ELR (cell line): Measurements from ENCODE around the gene NELFA.
"Not testable (repeated sequence)": the region's sequence is repeated elsewhere in the genome, so short reads cannot be mapped to it uniquely, and the experiment has no call there.

ENCODE experiments used
- DNase-seq: peaks from one replicate; pipeline ENCODE4 v3.0.0-alpha.2; 2015; ENCODE audit warnings: low read depth

NELFA gene

DNA sequence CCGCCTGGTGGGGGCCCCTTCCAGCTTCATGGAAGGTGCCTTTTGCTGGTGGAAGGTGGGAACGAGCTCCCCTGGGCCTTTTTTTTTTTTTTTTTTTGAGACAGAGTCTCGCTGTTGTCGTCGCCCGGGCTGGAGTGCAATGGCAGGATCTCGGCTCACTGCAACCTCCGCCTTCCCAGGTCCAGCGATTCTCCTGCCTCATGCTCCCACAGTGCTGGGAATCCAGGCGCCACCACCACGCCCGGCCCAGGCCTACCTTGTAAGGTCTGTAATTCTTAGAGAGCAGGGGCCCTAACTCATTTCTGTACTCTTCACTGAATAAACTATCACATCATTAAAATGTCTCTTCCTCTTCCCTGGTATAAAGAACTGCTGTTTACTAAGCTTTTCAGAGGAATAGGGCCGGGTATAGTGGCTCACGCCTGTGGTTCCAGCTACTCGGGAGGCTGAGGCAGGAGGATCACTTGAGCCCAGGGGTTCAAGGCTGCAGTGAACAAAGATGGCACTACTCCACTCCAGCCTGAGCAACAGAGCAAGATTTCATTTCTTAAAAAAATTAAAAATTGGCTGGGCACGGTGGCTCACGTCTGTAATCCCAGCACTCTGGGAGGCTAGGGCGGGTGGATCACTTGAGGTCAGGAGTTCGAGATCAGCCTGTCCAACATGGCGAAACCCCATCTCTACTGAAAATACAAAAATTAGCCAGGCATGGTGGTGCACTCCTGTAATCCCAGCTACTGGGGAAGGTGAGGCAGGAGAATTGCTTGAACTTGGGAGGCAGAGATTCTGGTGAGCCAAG lies 14.9 kb downstream of the NELFA start:
- not testable (repeated sequence) for DNase-seq

DNA sequence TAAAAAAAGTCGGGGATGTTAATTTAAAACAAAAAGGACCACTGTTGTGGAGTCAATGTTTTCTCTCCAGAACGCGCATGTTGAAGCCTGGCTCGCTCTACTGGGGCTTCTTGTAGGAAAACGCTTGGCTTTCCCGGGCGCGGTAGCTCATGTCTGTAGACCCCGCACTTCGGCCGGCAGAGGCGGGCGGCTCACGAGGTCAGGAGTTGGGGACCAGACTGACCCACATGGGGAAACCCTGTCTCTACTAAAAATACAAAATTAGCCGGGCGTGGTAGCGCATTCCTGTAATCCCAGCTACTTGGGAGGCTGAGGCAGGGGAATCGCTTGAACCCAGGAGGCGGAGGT lies 15.6 kb downstream of the NELFA start:
- DNase-seq, result no peak

GRCh38 chr4:1992468-1993168 lies 16.2 kb downstream of the NELFA start:
- DNase-seq, result no peak

DNA sequence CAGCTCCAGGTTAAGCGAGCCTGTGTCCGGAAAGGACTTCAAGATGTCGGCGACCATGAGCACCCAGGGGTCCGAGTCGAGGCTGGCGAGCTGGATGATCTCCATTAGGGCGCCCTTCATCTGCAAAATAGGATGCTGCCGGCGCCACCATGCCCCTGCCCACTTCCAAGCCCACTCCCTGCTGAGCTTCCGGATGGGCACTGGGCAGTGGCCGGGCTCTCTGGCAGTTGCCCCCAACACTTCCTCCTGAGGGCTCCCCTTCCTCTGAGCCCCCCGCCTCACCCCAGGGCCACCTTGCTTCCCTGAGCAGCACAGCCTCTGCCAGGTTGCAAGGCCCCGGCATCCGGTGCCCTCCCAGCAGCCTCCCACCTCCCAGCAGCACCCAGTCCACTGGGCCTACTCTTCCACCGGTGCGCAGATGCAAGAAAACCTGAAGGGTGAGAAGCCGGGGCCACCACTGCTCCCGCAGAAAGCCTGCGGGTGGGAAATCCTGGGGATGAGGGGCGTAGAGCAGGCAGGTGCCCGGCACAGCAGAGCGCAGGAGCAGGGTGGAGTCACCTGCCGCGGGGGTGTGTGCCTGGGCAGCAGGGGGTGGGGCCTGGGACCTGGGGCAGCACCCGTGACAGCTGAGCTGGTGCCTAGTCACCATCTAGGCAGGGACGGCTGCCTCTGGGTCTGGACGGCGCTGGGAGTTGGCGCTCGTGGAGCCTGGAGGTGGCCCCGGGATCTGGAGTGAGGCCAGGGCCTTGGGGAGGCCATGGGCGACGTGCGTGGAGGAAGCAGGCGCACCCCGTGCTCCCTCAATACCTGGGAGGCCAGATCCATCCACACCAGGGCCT lies 17.0 kb downstream of the NELFA start:
- no peak for DNase-seq

- DNase-seq, result no peak
Observed at GRCh38 chr4:1991087-1991486, 17.7 kb downstream of the NELFA start.

DNA sequence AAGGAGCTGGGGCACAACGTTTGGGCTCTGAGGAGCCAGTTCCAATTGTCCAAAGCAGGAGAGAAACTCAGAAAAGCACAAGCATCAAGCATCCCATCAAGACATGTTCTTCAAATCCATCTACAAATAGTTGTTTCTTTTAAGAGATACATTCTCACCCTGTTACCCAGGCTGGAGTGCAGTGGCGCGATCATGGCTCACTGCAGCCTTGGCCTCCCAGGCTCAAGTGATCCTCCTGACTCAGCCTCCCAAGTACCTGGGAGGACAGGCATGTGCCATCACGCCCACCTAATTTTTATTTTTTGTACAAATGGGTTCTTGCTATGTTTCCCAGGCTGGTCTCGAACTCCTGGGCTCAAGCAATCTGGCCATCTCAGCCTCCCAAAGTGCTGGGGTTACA lies 18.1 kb downstream of the NELFA start:
- DNase-seq, result no peak

DNA sequence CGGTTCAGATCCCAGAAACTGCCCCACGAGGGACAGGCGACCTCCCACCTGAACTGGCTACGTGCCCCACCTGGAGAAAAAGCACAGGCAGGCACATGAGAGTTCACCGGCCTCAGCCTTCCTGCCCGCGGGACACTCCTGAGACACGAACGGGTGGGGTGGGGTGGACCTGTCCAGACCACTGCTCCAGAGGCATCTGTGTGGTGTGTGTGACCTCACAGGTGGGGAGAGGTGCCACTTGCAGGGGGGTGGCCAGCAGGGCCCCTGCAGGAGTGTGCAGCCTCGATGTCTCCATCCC lies 18.5 kb downstream of the NELFA start:
- no peak for DNase-seq

DNA sequence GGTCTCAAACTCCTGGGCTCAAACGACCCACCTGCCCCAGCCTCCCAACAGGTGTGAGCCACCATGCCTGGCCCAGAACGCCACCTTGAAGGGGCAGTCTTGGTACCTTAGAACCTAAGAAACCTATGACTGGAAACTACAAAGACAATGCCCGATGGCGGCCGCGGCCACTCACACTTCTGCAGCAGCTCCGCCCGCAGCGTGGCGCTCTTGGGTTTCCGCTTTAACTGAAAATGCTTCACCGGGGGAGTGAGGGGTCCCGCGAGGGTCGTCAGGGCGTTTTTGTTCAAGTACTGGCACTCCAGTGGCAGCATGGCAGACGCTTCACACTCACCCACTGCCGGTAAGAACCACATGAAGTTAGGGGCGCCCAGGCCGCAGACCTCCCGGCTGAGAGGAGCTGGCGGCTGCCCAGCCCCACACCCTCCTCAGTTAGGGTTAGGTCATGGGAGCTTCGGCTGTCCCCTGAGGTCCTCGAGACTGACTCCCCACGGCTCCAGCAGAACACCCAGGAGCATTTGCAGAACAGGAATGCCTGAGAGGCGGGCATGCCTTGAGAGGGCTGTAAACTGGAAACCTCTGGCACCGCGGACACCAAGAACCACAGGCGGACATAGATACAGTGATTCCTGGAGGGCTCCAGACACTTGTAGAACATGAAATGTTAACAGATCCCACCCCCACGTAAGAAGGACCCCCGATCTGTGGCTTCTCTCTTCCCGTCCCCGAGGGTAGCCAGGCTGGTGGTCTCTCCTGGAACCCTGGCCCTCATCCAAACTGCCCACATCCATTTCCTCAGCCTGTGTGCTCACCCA lies 19.0 kb downstream of the NELFA start:
- DNase-seq, result no peak

DNA sequence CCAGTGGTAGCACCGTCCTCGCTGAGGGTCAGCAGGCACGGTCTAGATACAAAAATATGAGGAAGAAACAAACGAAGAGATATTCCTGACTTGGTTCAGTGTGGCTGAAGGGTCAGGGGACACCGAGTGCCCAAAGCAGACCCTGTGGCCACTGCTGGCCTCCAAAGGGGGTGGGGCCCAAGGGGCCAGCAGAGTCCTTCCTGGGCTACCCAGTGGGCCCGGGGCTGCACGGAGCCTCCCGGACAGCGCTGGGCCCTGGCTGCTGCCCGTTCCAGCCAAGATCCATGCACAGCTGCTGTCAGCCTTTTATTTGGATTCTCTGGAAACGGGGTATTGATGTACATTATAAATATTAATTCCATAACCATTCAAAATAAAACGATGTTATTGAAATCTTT lies 20.4 kb downstream of the NELFA start:
- DNase-seq, result no peak

- no peak for DNase-seq
Observed at GRCh38 chr4:1987721-1988326, 20.9 kb downstream of the NELFA start.

DNA sequence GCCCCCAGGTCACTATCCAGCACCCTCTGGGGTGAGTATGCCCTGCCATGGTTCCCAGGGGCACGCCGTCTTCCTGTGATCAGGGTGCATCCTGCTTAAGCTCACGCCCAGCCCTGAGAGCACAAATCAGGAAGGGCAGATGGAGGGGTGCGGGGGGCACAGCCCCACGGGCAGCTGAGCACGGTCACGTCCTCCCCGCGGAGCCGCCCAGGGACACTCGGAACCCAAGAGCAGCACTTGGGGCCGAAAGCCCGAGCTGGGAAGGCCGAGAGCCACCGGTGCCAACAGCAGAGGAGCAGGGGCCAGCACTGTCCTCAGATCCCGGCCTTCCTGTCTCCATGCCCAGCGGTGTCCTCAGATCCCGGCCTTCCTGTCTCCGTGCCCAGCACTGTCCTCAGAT lies 21.5 kb downstream of the NELFA start:
- no peak for DNase-seq

GRCh38 chr4:1986578-1987210 lies 22.1 kb downstream of the NELFA start:
- DNase-seq, result no peak

- DNase-seq, result no peak
Observed at GRCh38 chr4:1985780-1986577, 22.8 kb downstream of the NELFA start.

- DNase-seq, result no peak
Observed at GRCh38 chr4:1985294-1985693, 23.5 kb downstream of the NELFA start.

DNA sequence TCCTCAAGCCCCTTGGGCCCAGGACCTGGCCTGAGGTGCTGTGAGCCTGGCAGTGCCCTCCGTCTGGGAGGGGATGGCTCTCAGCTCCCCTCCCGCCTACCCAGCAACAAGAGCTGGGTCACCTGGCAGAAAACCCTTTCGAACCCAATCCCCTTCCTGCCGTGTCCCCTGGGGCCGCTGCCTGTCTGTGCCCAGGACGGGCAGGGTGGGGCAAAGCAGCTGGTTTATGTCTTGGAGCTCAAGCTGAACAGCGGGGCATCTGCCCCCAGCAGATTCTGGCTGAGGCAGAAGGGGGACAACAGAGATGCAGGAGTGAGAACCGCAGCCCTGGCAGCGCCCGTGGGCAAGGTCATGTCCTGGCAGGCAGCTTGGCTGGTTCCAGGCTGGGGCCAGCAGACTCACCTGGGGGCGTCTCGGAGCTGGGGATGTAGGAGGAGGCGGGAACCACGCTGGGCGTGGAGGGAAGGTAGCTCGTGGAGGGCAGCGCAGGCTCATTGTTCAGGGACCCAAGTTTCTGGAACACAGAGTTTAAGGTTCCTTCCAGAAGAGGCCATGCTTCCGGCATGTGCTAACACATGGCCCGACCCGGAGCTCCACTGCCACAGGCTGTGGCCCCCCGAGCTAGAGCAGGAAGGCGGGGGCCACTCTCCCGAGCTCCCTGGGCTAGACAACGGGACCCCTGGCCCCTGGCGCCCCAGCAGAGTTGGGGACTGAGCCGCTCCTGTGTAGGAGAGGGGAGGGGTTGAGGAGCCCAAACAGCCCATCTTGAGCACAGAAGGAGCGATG lies 24.2 kb downstream of the NELFA start:
- DNase-seq, result no peak

DNA sequence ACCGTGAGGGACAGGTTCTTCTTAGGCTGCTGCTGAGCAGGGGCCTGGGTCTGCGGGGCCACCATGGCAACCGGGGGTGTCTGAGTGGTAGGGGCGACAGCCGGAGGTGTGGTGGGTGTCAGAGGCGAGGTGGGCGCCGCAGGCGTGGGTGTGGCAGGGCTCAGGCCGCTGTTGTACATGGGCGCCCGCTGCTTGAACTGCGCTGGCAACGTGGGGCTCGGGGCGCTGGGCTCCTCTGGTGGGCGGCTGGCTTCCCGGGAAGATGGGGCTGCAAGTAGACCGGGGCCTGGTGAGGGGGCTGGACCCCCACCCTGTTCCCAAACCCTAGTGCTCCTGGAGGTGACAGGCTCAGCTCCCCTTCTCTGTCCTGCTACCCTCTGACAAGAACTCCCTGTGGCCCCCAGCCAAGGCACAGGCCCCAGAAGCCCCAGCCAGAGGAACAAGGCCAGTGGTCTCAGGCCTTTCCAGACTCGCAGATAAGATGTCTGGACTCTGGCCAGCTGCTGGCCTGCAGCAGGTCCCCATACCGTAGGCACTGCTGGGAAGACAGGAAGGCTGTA lies 24.8 kb downstream of the NELFA start:
- no peak for DNase-seq

DNA sequence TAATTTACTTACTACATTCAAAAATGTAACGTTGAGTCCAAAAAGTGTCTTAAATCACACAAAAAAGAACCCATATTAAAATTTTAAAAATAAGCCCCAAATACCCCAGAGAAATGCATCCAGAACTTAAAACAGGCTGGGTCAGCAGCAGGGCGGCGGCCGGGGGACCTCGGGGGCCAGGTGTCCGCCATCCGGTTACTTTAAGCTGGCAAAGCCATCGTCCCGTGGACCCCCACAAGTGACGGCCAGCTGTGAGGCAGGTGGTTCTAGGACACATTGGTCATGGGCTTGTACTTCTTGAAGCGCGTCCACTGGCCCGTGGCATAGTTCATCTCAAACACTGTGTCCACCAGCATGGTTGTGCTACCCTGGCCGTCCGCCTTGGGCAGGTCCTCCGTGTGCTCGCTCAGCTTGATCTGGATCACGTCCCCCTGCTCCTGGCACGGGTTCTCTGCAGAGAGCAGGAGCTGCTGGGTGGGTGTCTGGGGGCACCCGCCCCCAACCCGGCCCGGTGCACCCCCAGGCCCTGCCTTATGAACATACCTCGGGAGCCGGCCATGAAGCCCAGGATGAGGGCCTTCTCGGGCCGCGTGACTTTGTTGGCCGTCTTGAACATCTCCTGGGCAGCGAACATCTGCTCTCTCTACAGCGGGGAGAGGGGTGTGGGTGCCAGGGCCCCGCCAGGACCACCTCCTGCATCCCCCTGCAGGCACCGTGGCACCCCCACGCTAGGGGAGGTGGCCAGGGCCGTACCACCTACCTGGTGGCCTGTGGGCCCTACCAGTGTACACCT lies 25.5 kb downstream of the NELFA start:
- DNase-seq, result no peak
